Hematopoietic multipotent progenitor cell treated with erythropoietin and hydrocortisone succinate and interleukin-3 and kit ligand, for 8 days (in vitro differentiated cells): ENCODE results near the gene FCAMR.

Source experiments
- DNase-seq: peaks from one replicate; pipeline ENCODE4 v3.0.0-alpha.2; 2015

Gene FCAMR

GRCh38 chr1:206955476-206956451, 14.5 kb downstream of the FCAMR start:
- no peak for DNase-seq

- no peak for DNase-seq
Observed at GRCh38 chr1:206954459-206955342, 15.6 kb downstream of the FCAMR start.

- DNase-seq = no peak
Observed at GRCh38 chr1:206953626-206954025, 16.6 kb downstream of the FCAMR start.

GRCh38 chr1:206953126-206953525, 17.1 kb downstream of the FCAMR start:
- no peak for DNase-seq

- no peak for DNase-seq
Observed at GRCh38 chr1:206952171-206952570, 18.1 kb downstream of the FCAMR start.

GRCh38 chr1:206951318-206952100, 18.8 kb downstream of the FCAMR start:
- no peak for DNase-seq

- no peak for DNase-seq
Observed at GRCh38 chr1:206949641-206950040, 20.6 kb downstream of the FCAMR start.

- DNase-seq = no peak
Observed at GRCh38 chr1:206949208-206949607, 21.1 kb downstream of the FCAMR start.

GRCh38 chr1:206947255-206947654, 23.0 kb downstream of the FCAMR start:
- DNase-seq = no peak

- DNase-seq = no peak
Observed at GRCh38 chr1:206946261-206946660, 24.0 kb downstream of the FCAMR start, which contains the start of gene PIGR. Gene PIGR, minus strand, starts transcription at chr1:206946466. Its CDS starts 5,935 bp downstream, at chr1:206940531.

- DNase-seq = no peak
Observed at GRCh38 chr1:206945779-206946178, 24.5 kb downstream of the FCAMR start.

GRCh38 chr1:206944703-206945102, 25.6 kb downstream of the FCAMR start:
- DNase-seq = no peak

GRCh38 chr1:206941766-206942418, 28.4 kb downstream of the FCAMR start:
- DNase-seq = peak; percentile 83

GRCh38 chr1:206940588-206940936, 29.7 kb downstream of the FCAMR start:
- no peak for DNase-seq

GRCh38 chr1:206939841-206940587, 30.2 kb downstream of the FCAMR start:
- DNase-seq = no peak

GRCh38 chr1:206939131-206939530, 31.1 kb downstream of the FCAMR start:
- no peak for DNase-seq

GRCh38 chr1:206937425-206937824, 32.8 kb downstream of the FCAMR start:
- no peak for DNase-seq

- DNase-seq = peak; percentile 69
Observed at GRCh38 chr1:206935491-206936067, 34.7 kb downstream of the FCAMR start.

- peak; percentile 47 for DNase-seq
Observed at GRCh38 chr1:206933333-206933945, 36.8 kb downstream of the FCAMR start.

GRCh38 chr1:206932177-206932576, 38.1 kb downstream of the FCAMR start:
- DNase-seq = no peak

- DNase-seq = no peak
Observed at GRCh38 chr1:206931709-206932108, 38.6 kb downstream of the FCAMR start.
